ENCODE results near the gene DISP2. TPM values are rescaled to one million over a fixed set of nuclear protein-coding genes. Genes with fewer than 3 reads are reported as not detected.

The DISP2 gene
- total and polyA plus RNA-seq, 9 of the 15 experiments (the other 6 are each of a cell fraction or from before 2014, with no cell fraction given): 0.06 to 0.89 (median 0.15) TPM; not detected in 1

- no peak for FAIRE-seq
- no peak for TF ChIP-seq POLR2H (tag; IDR thresholded peaks at IDR 0.05; ENCODE audit: low read depth)
- TF ChIP-seq ZNF134 (CRISPR knock-in tag; conservative IDR thresholded peaks at IDR 0.05): no peak
- TF ChIP-seq GATA2 (CRISPR knock-in tag; IDR thresholded peaks at IDR 0.05): 0 out of 2 replicates have a peak, but pooled peaks have one; percentile 21
- no peak for TF ChIP-seq RBBP5 (IDR thresholded peaks at IDR 0.05; ENCODE audit: borderline replicate concordance, insufficient read depth, low read length, poor library complexity, severe bottlenecking)
- peak; percentile 66; the same call in 1 of the 2 replicates for TF ChIP-seq SPI1 (IDR thresholded peaks at IDR 0.05; ENCODE audit: borderline replicate concordance, low read depth, low read length)
- no peak for TF ChIP-seq TCFL5 (CRISPR knock-in tag; conservative IDR thresholded peaks at IDR 0.05)
- TF ChIP-seq, protein P1, sequence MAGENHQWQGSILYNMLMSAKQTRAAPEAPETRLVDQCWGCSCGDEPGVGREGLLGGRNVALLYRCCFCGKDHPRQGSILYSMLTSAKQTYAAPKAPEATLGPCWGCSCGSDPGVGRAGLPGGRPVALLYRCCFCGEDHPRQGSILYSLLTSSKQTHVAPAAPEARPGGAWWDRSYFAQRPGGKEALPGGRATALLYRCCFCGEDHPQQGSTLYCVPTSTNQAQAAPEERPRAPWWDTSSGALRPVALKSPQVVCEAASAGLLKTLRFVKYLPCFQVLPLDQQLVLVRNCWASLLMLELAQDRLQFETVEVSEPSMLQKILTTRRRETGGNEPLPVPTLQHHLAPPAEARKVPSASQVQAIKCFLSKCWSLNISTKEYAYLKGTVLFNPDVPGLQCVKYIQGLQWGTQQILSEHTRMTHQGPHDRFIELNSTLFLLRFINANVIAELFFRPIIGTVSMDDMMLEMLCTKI (IDR thresholded peaks at IDR 0.05; ENCODE audit: partially characterized antibody): no peak
- TF ChIP-seq DPF2 (IDR thresholded peaks at IDR 0.05): no peak
- TF ChIP-seq CC2D1A (IDR thresholded peaks at IDR 0.05): no peak
- peak; percentile 84 for TF ChIP-seq NFIC (IDR thresholded peaks at IDR 0.05)
- no peak for TF ChIP-seq MYBL2 (IDR thresholded peaks at IDR 0.05; ENCODE audit: low read depth)
- no peak for TF ChIP-seq MYBL2 (CRISPR knock-in tag; IDR thresholded peaks at IDR 0.05; ENCODE audit: borderline replicate concordance)
- TF ChIP-seq NKRF (IDR thresholded peaks at IDR 0.05; ENCODE audit: borderline replicate concordance): no peak
- no peak for TF ChIP-seq NR2F6 (CRISPR knock-in tag; IDR thresholded peaks at IDR 0.05)
- TF ChIP-seq FOXP4 (CRISPR knock-in tag; IDR thresholded peaks at IDR 0.05; ENCODE audit: borderline replicate concordance): no peak
Observed at GRCh38 chr15:40313531-40314398, 44.3 kb upstream of the DISP2 start.

More at GRCh38 chr15:40313531-40314398, 44.3 kb upstream of the DISP2 start:
- Histone ChIP-seq H3K4me3 (no peak overlapping the region), H3K27ac (ENCODE audit: extremely low read depth, low read depth, low read length) (no peak overlapping the region), H3K4me1 (replicated peaks in 1 of 2; ENCODE audit: control insufficient read depth in 2 of 2, insufficient read depth in 2 of 2, low read length in 2 of 2) (peaks cover 11 to 13% of the 10 kb centered on the region in 2 experiments), H2AFZ (ENCODE audit: low read depth, low read length) (no peak overlapping the region), H3K9me3 (replicated peaks; ENCODE audit: control insufficient read depth, insufficient read depth, low read depth, low read length) (no peaks in the 10 kb centered on the region), H3K9me1 (ENCODE audit: control insufficient read depth, insufficient read depth, low read length) (no peaks in the 10 kb centered on the region), H3K27me3 (ENCODE audit: control insufficient read depth in 2 of 2, insufficient read depth in 2 of 2, low read length in 2 of 2) (peaks cover 2 to 37% of the 10 kb centered on the region in 2 experiments; a peak in 3 of 5 replicates), H4K20me1 (replicated peaks; ENCODE audit: control insufficient read depth, insufficient read depth, low read length) (no peaks in the 10 kb centered on the region), H3K36me3 (ENCODE audit: control insufficient read depth, insufficient read depth, low read length) (no peaks in the 10 kb centered on the region), H3K4me2 (ENCODE audit: insufficient read depth, low read length) (no peak overlapping the region), H3K9ac (ENCODE audit: insufficient read depth in 1 of 2, low read depth in 2 of 2, low read length in 2 of 2) (no peak overlapping the region; a peak in 1 of 4 replicates), H3K79me2 (ENCODE audit: control insufficient read depth, insufficient read depth, low read length) (no peaks in the 10 kb centered on the region)
- DNase-seq (ENCODE audit: extremely low read depth in 1 of 4, low spot score in 3 of 4) (peak in 1 of 4 experiments; percentile 51), ATAC-seq (no peak)
- CTCF ChIA-PET (ENCODE audit: low intra/inter-chr PET ratio): no interaction called here
- POLR2A ChIA-PET: interaction anchor here (1.0 kb wide), 1 partner anchor 34 kb away, joined by 4 read pairs; no protein-coding TSS in a partner anchor
- WGBS (ENCODE audit: insufficient coverage, low coverage, missing lambda C conversion rate): 11% methylated on average over 10 of the region's 10 CpGs
- intact Hi-C loops (cut with micrococcal nuclease) (no loop called here), in situ Hi-C loops (cut with MboI) (loop anchor here (5.0 kb wide), 1 partner anchor 36 kb away; no protein-coding TSS in a partner anchor)
- no TSS peak for BruUV-seq (replicated peaks)

All from K562 (cell line).